ENCODE measurements around the gene SLC6A14. TPM values are rescaled to one million over a fixed set of nuclear protein-coding genes. Genes with fewer than 3 reads are reported as not detected.

The SLC6A14 gene
- total RNA-seq, 1 donor: not detected

GRCh38 chrX:116499780-116500179 lies 63.4 kb downstream of the SLC6A14 start:
- no peak overlapping the region for H3K4me3 ChIP-seq (ENCODE audit: low read depth, low read length)
- DNase-seq (ENCODE audit: low read depth): peak; percentile 0
- TF ChIP-seq CTCF (IDR thresholded peaks at IDR 0.05; ENCODE audit: insufficient read depth, low read length): no peak

Small RNAs within 50 kb of the gene (small RNA-seq; reads per million reads assigned to genes)
- not detected for gene RNU6-154P

Other genes starting within 250 kb of the SLC6A14 start
- gene CT83, start 26.4 kb downstream of the SLC6A14 start, total RNA-seq (ENCODE audit: low replicate concordance): not detected in 2 replicates